Dermis microvascular lymphatic vessel endothelial cell (primary cell): Measurements from ENCODE around the gene TXNDC9. TPM values are rescaled to one million over a fixed set of nuclear protein-coding genes. Genes with fewer than 3 reads are reported as not detected.
"Not testable (repeated sequence)": the region's sequence is repeated elsewhere in the genome, so short reads cannot be mapped to it uniquely, and the experiment has no call there.

ENCODE experiments used
- DNase-seq, 2 donors: peaks; one replicate each; pipeline versions ENCODE4 v3.0.0 to v3.0.0-alpha.2; 2010; ENCODE audit warnings: low read depth in 2 of 2
- total RNA-seq: library from RNA; depleted of rRNA; stranded (reverse); fragments of >200 nt; gene quantifications from 2 replicates; pipeline ENCODE4 v1.2.1, GENCODE V29; 2014

TXNDC9 gene, protein sequence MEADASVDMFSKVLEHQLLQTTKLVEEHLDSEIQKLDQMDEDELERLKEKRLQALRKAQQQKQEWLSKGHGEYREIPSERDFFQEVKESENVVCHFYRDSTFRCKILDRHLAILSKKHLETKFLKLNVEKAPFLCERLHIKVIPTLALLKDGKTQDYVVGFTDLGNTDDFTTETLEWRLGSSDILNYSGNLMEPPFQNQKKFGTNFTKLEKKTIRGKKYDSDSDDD
- total RNA-seq = 62.3 and 65.5 TPM in 2 replicates

- DNase-seq = peak; percentile 99 to 100
Measured at GRCh38 chr2:99335911-99336803, at the start of gene TXNDC9. TSS of gene TXNDC9 (minus strand) at chr2:99336333. CDS start at chr2:99333210, 3,123 bp downstream.

GRCh38 chr2:99382143-99382542 lies 46.0 kb upstream of the TXNDC9 start:
- no peak for DNase-seq

GRCh38 chr2:99380376-99381010 lies 44.4 kb upstream of the TXNDC9 start:
- no peak for DNase-seq

- no peak for DNase-seq
Measured at GRCh38 chr2:99377879-99378278, 41.7 kb upstream of the TXNDC9 start.

DNA sequence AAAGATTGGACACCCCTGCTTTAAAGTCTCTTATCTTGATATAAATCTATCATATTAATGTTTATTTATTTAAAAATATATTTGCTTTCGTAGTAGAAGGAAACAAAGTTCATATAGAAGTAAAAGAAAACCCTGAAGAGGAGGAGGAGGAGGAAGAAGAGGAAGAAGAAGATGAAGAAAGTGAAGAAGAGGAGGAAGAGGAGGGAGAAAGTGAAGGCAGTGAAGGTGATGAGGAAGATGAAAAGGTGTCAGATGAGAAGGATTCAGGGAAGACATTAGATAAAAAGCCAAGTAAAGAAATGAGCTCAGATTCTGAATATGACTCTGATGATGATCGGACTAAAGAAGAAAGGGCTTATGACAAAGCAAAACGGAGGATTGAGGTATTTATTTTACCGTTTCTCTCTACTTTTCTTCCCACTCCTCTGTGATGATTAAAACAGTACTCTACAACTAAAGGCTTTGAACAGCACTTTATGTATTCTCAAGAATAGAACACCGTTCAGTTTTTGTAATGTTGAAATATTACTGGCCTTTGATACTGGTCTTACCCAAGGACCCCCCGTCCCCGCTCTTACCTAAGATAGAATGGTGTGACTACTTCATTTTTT lies 40.2 kb upstream of the TXNDC9 start:
- no peak for DNase-seq

GRCh38 chr2:99374747-99375146 lies 38.6 kb upstream of the TXNDC9 start:
- no peak for DNase-seq

DNA sequence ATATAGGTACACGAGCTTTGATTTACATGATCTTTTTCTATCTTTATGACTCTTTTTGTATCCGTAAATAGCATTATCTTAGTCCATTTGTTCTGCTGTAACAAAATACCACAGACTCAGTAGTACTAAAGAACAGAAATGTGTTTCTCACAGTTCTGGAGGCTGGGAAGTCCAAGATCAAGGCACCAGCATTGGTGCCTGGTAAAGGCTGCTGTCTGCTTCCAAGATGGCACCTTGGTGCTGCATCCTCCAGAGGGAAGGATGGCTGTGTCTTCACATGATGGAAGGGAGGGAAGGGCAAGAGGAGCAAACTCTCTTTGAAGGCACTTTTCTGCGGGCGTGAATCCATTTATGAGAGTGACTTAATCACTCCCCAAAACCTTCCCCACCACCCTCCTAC lies 37.0 kb upstream of the TXNDC9 start:
- no peak for DNase-seq

DNA sequence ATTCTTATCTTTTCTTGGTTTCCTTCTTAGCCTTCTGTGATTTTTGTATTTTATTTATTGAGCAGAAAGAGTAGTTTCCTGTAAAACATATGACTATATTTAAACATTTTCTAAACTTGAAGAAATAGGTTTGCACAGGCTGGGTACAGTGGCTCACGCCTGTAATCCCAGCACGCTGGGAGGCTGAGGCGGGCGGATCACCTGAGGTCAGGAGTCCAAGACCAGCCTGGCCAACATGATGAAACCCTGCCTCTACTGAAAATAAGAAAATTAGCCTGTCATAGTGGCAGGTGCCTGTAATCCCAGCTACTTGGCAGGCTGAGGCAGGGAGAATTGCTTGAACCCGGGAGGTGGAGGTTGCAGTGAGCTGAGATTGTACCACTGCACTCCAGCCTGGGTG lies 32.7 kb upstream of the TXNDC9 start:
- not testable (repeated sequence) for DNase-seq

GRCh38 chr2:99365661-99366060 lies 29.5 kb upstream of the TXNDC9 start:
- no peak for DNase-seq

- no peak for DNase-seq
Measured at GRCh38 chr2:99356853-99357252, 20.7 kb upstream of the TXNDC9 start.

GRCh38 chr2:99354825-99355224 lies 18.7 kb upstream of the TXNDC9 start:
- DNase-seq = not testable (repeated sequence)

DNA sequence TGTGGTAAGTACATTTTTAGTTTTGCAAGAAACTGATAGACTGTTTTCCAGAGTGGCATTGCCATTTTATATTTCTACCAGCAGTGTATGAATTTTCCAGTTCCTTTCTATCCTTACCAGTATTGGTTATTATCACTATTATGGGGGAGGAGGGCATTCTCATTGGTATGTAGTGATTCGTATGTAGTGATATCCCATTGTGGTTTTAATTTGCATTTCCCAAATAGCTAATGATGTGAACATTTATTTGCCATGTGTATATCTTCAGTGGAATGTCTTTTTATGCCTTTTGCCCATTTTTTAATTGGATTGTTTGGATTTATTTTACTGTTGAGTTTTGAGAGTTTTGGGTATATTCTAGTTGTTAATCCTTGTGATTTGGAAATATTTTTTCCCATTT lies 17.9 kb upstream of the TXNDC9 start:
- DNase-seq = no peak

DNA sequence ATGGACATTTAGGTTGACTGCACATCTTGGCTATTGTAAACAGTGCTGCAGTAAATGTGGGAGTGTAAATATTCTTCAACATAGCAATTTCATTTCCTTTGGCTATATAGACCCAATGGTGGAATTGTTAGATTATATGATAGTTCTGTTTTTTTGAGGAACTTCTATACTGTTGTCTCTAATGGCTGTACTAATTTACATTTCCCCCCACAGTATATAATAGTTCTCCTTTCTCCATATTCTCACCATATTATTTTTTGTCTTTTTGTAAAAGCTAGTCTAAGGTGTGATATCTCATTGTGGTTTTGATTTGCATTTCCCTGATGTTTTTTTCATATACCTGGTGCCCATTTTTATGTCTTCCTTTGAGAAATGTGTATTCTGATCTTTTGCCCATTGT lies 14.1 kb upstream of the TXNDC9 start:
- DNase-seq = no peak

DNA sequence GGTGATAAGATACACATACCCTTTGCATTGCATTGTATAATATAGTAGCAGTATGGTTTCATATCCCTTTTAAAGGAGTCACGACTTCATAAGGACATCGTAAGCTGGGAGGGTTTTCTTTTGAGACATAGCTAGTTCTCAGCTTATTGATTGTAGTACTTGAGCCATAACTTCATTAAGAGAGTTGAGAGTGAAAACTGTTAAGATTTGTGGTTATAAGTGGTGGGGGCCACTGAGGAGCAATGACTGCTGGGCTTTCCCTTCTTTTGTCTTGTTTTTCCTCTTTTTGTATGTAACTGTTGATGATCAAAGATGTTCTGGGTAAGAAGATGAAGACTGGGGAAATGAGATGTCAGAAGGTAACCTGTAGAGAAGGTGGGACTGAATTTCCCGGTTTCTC lies 12.0 kb upstream of the TXNDC9 start:
- no peak for DNase-seq

GRCh38 chr2:99346218-99346617 lies 10.1 kb upstream of the TXNDC9 start:
- DNase-seq = no peak

DNA sequence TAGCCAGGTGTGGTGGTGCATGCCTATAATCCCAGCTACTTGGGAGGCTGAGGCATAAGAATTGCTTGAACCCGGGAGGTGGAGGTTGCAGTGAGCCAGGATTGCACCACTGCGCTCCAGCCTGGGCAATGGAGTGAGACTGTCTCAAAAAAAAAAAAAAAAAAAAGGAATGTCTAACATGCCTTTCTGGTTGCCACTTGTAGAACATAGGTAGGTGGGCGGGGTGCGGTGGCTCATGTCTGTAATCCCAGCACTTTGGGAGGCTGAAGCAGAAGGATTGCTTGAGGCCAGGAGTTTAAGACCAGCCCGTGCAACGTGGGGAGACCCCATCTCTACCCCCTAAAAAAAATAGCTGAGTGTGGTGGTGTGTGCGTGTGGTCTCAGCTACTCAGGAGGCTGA lies 9.3 kb upstream of the TXNDC9 start:
- not testable (repeated sequence) for DNase-seq

- DNase-seq = no peak
Measured at GRCh38 chr2:99342536-99342935, 6.4 kb upstream of the TXNDC9 start.

- DNase-seq = no peak
Measured at GRCh38 chr2:99340669-99341236, 4.6 kb upstream of the TXNDC9 start.

GRCh38 chr2:99338029-99338585 lies 2.0 kb upstream of the TXNDC9 start:
- peak in 1 of 2 donors; percentile 29 for DNase-seq

GRCh38 chr2:99337113-99338028 lies 1.2 kb upstream of the TXNDC9 start, which contains the start of gene EIF5B:
TSS of gene EIF5B (plus strand) at chr2:99337389. CDS start at chr2:99337555, 166 bp downstream.
- DNase-seq = peak; percentile 91 to 98
